GM23338 (cell line): Measurements from ENCODE around the gene NAPSA. TPM values are rescaled to one million over a fixed set of nuclear protein-coding genes. Genes with fewer than 3 reads are reported as not detected.

Source experiments
- ATAC-seq: fragments of 200-7000 bp; cut with Tn5 transposase; 3 replicates; pipeline ENCODE4 v1.9.1; 2020
- DNase-seq: peaks from one replicate; pipeline ENCODE4 v3.0.0-alpha.2; 2015; ENCODE audit warnings: low spot score
- H2AFZ ChIP-seq: fragments of 200-600 bp; sonication (generic); 2 replicates; pipeline ENCODE4 v1.8.0; 2016; ENCODE audit warnings: antibody characterized with exemption, mild to moderate bottlenecking, moderate library complexity
- H3F3A ChIP-seq: fragments of 200-600 bp; sonication (generic); replicated peaks from 2 replicates; pipeline ENCODE4 v1.8.0; 2017; ENCODE audit warnings: antibody characterized with exemption, mixed run types, low read depth
- H3K27ac ChIP-seq: fragments of 200-600 bp; sonication (generic); 2 replicates; pipeline ENCODE4 v1.6.1; 2016; ENCODE audit warnings: low read depth
- H3K27me3 ChIP-seq: fragments of 200-600 bp; sonication (generic); 2 replicates; pipeline ENCODE4 v1.8.0; 2016; ENCODE audit warnings: mild to moderate bottlenecking, mixed run types, moderate library complexity; ENCODE audit not compliant: insufficient read depth
- H3K36me3 ChIP-seq: fragments of 200-600 bp; sonication (generic); 2 replicates; pipeline ENCODE4 v1.8.0; 2016; ENCODE audit warnings: mild to moderate bottlenecking; ENCODE audit not compliant: insufficient read depth
- H3K4me1 ChIP-seq: fragments of 200-600 bp; sonication (generic); 2 replicates; pipeline ENCODE4 v1.8.0; 2016; ENCODE audit warnings: mild to moderate bottlenecking, moderate library complexity; ENCODE audit not compliant: insufficient read depth
- H3K4me2 ChIP-seq: fragments of 200-600 bp; sonication (generic); 2 replicates; pipeline ENCODE4 v1.7.1; 2017; ENCODE audit warnings: mixed run types
- H3K4me3 ChIP-seq: fragments of 200-600 bp; sonication (generic); 2 replicates; pipeline ENCODE4 v1.6.1; 2016; ENCODE audit warnings: mixed run types
- H3K79me2 ChIP-seq: fragments of 200-600 bp; sonication (generic); replicated peaks from 2 replicates; pipeline ENCODE4 v1.8.0; 2017; ENCODE audit warnings: mild to moderate bottlenecking; ENCODE audit not compliant: insufficient read depth
- H3K9me2 ChIP-seq: fragments of 200-600 bp; sonication (generic); 2 replicates; pipeline ENCODE4 v1.8.0; 2017; ENCODE audit not compliant: insufficient read depth
- H4K20me1 ChIP-seq: fragments of 200-600 bp; sonication (generic); replicated peaks from 2 replicates; pipeline ENCODE4 v1.8.0; 2017; ENCODE audit warnings: mild to moderate bottlenecking; ENCODE audit not compliant: insufficient read depth
- H3K27ac Mint-ChIP-seq: 2 replicates; pipeline ENCODE4 v1.8.0; 2020; ENCODE audit warnings: inconsistent platforms, mild to moderate bottlenecking, moderate library complexity, mixed read lengths
- H3K27me3 Mint-ChIP-seq: 3 replicates; pipeline ENCODE4 v1.8.0; 2022; ENCODE audit warnings: low read depth, mild to moderate bottlenecking, moderate library complexity, mixed read lengths, inconsistent platforms; ENCODE audit not compliant: insufficient read depth, poor library complexity
- H3K36me3 Mint-ChIP-seq: 3 replicates; pipeline ENCODE4 v1.8.0; 2021; ENCODE audit warnings: low read depth, mild to moderate bottlenecking, inconsistent platforms, moderate library complexity, mixed read lengths
- H3K4me1 Mint-ChIP-seq: 3 replicates; pipeline ENCODE4 v1.8.0; 2020; ENCODE audit warnings: mild to moderate bottlenecking, inconsistent platforms, mixed read lengths
- H3K4me3 Mint-ChIP-seq: 3 replicates; pipeline ENCODE4 v1.8.0; 2021; ENCODE audit warnings: moderate library complexity, mild to moderate bottlenecking, inconsistent platforms, mixed read lengths
- H3K9me3 Mint-ChIP-seq: 3 replicates; pipeline ENCODE4 v1.8.0; 2020; ENCODE audit warnings: moderate library complexity, mild to moderate bottlenecking, inconsistent platforms, mixed read lengths
- CREB1 ChIP-seq: fragments of 250-450 bp; sonication (Bioruptor Pico); IDR thresholded peaks from 2 replicates; pipeline ENCODE4 v1.5.0; 2020; ENCODE audit warnings: low read depth, mild to moderate bottlenecking, moderate library complexity
- CTCF ChIP-seq, 2 experiments: fragments of 200-600 bp in 1 of 2; sonication (generic) in 1 of 2; conservative IDR thresholded peaks; 2 replicates each; pipeline versions ENCODE4 v1.5.1 to v1.6.1; 2016 to 2017; ENCODE audit warnings: antibody characterized with exemption in 2 of 2, low read depth in 2 of 2, mild to moderate bottlenecking in 2 of 2, moderate library complexity in 1 of 2
- ETS1 ChIP-seq: IDR thresholded peaks from 2 replicates; pipeline ENCODE4 v1.6.1; 2016; ENCODE audit warnings: antibody characterized with exemption
- EZH2 ChIP-seq: fragments of 200-600 bp; sonication (generic); IDR thresholded peaks from one replicate; pipeline ENCODE4 v1.8.0; 2017; ENCODE audit warnings: antibody characterized with exemption, mild to moderate bottlenecking, low read depth; ENCODE audit not compliant: unreplicated experiment
- EZH2phosphoT487 ChIP-seq: fragments of 200-600 bp; sonication (generic); IDR thresholded peaks from one replicate; pipeline ENCODE4 v1.8.1; 2018; ENCODE audit warnings: antibody characterized with exemption; ENCODE audit not compliant: unreplicated experiment
- JUNB ChIP-seq: IDR thresholded peaks from one replicate; pipeline ENCODE4 v1.6.1; 2016; ENCODE audit warnings: antibody characterized with exemption; ENCODE audit not compliant: unreplicated experiment
- NANOG ChIP-seq: IDR thresholded peaks from 2 replicates; pipeline ENCODE4 v1.6.1; 2016; ENCODE audit warnings: antibody characterized with exemption, borderline replicate concordance
- POLR2AphosphoS5 ChIP-seq: IDR thresholded peaks from 2 replicates; pipeline ENCODE4 v1.6.1; 2016; ENCODE audit warnings: antibody characterized with exemption, low read depth
- REST ChIP-seq: IDR thresholded peaks from one replicate; pipeline ENCODE4 v1.6.1; 2018; ENCODE audit warnings: antibody characterized with exemption; ENCODE audit not compliant: unreplicated experiment
- STAT1 ChIP-seq: IDR thresholded peaks from one replicate; pipeline ENCODE4 v1.6.1; 2016; ENCODE audit warnings: antibody characterized with exemption; ENCODE audit not compliant: unreplicated experiment
- ZNF114 ChIP-seq: fragments of 250-450 bp; sonication (Bioruptor Pico); IDR thresholded peaks from 2 replicates; pipeline ENCODE4 v1.5.0; 2020; ENCODE audit warnings: mild to moderate bottlenecking, moderate library complexity
- ZNF331 ChIP-seq: fragments of 250-450 bp; sonication (Bioruptor Pico); IDR thresholded peaks from 2 replicates; pipeline ENCODE4 v1.5.0; 2020; ENCODE audit warnings: low read depth, mild to moderate bottlenecking, moderate library complexity
- ZNF462 ChIP-seq: fragments of 250-450 bp; sonication (Bioruptor Pico); IDR thresholded peaks from 2 replicates; pipeline ENCODE4 v1.5.0; 2020; ENCODE audit warnings: mild to moderate bottlenecking, moderate library complexity
- polyA plus RNA-seq: library from polyadenylated mRNA; unstranded; fragments of >200 nt; fragmentation: Nextera tagmentation; extraction: Ambion mirVana; gene quantifications from 2 replicates; pipeline ENCODE4 v1.2.1, GENCODE V29; 2016
- total RNA-seq: library from RNA; depleted of rRNA; stranded (reverse); fragments of >200 nt; shearing (Covaris generic); gene quantifications from 2 replicates; pipeline ENCODE4 v1.2.3, GENCODE V29; 2014

The NAPSA gene
- total and polyA plus RNA-seq, 2 experiments from 2014 or later = 0.14 to 0.99 TPM

- H3K4me3 Mint-ChIP-seq = no peak overlapping the region
- H3K36me3 ChIP-seq = no peaks in the 10 kb centered on the region; the same call in 1 of the 2 replicates
- H3F3A ChIP-seq = peaks cover 28% of the 10 kb centered on the region
- H2AFZ ChIP-seq = no peak overlapping the region
- H3K27me3 Mint-ChIP-seq = peaks cover 5% of the 10 kb centered on the region
- DNase-seq (no peak), ATAC-seq (no peak)
- no peaks in the 10 kb centered on the region for H3K79me2 ChIP-seq
- peaks cover 47% of the 10 kb centered on the region for H3K36me3 Mint-ChIP-seq
- H3K27ac ChIP-seq = no peak overlapping the region
- peaks cover 12% of the 10 kb centered on the region for H3K4me1 ChIP-seq
- H3K27me3 ChIP-seq = no peaks in the 10 kb centered on the region
- H3K4me2 ChIP-seq = no peak overlapping the region
- TF ChIP-seq EZH2 = no peak
- TF ChIP-seq REST = no peak
- no peak for TF ChIP-seq JUNB
- no peak for TF ChIP-seq ZNF114 (CRISPR knock-in tag)
- no peak for TF ChIP-seq ETS1
- no peak for TF ChIP-seq CREB1
- TF ChIP-seq CTCF (conservative IDR thresholded peaks at IDR 0.05; ENCODE audit: low read depth in 2 of 2) = no peak
- TF ChIP-seq NANOG = no peak
- TF ChIP-seq STAT1 = no peak
- no peak for TF ChIP-seq EZH2phosphoT487
- no peak for TF ChIP-seq ZNF331 (CRISPR knock-in tag)
- TF ChIP-seq POLR2AphosphoS5 = no peak
- TF ChIP-seq ZNF462 (CRISPR knock-in tag) = no peak
- H3K4me1 Mint-ChIP-seq = no peaks in the 10 kb centered on the region
- no peak overlapping the region for H3K4me3 ChIP-seq
- H3K9me2 ChIP-seq = no peaks in the 10 kb centered on the region
- peaks cover 86% of the 10 kb centered on the region for H3K9me3 Mint-ChIP-seq
- no peak overlapping the region for H3K27ac Mint-ChIP-seq
- no peaks in the 10 kb centered on the region for H4K20me1 ChIP-seq
Measured at GRCh38 chr19:50317115-50317514, 48.3 kb downstream of the NAPSA start.
